Lower lobe of right lung (tissue), 2 donors: ENCODE results near the gene ZNF277. TPM values are rescaled to one million over a fixed set of nuclear protein-coding genes. Genes with fewer than 3 reads are reported as not detected.

ENCODE experiments used
- ATAC-seq, 2 donors: fragments of 200-7000 bp; cut with Tn5 transposase; one replicate each; pipeline ENCODE4 v1.9.1; 2020 to 2022; ENCODE audit warnings: mild to moderate bottlenecking in 2 of 2, moderate library complexity in 2 of 2
- DNase-seq: peaks from one replicate; pipeline ENCODE4 v3.0.0-alpha.2; 2020
- H3K27ac ChIP-seq: fragments of 200-600 bp; one replicate; pipeline ENCODE4 v1.8.0; 2022
- H3K27me3 ChIP-seq: fragments of 200-600 bp; one replicate; pipeline ENCODE4 v1.8.0; 2022; ENCODE audit warnings: low read depth
- H3K36me3 ChIP-seq: fragments of 200-600 bp; one replicate; pipeline ENCODE4 v1.8.0; 2022; ENCODE audit warnings: mild to moderate bottlenecking
- H3K4me1 ChIP-seq: fragments of 200-600 bp; one replicate; pipeline ENCODE4 v1.8.0; 2022
- H3K4me3 ChIP-seq: fragments of 200-600 bp; one replicate; pipeline ENCODE4 v1.8.0; 2022; ENCODE audit warnings: mild to moderate bottlenecking
- H3K9me3 ChIP-seq: fragments of 200-600 bp; one replicate; pipeline ENCODE4 v1.8.0; 2022
- CTCF ChIP-seq: fragments of 200-600 bp; IDR thresholded peaks from one replicate; pipeline ENCODE4 v1.8.0; 2022; ENCODE audit warnings: antibody characterized with exemption, mild to moderate bottlenecking
- intact Hi-C: fragments of 100-400 bp; cut with DNase I; formaldehyde crosslinking; loops from one replicate; pipeline ENCODE4 v1.11.0; 2022
- total RNA-seq: library from RNA; stranded (reverse); fragmentation: NEBNext Ultra II Directional; extraction: Animal tissue kit (Norgen Biotek cat#: 25700); gene quantifications from one replicate; pipeline ENCODE4 v1.2.1, GENCODE V29; 2021
- donor health status: DM: no; HTN: yes; CAD: no; lungs with severe emphysema.

The ZNF277 gene
- total RNA-seq, 1 donor from 2014 or later, result 33.3 TPM

GRCh38 chr7:112350585-112350984, 144.1 kb downstream of the ZNF277 start:
- Histone ChIP-seq H3K27me3 (no peaks in the 10 kb centered on the region), H3K4me1 (peaks cover 8% of the 10 kb centered on the region), H3K9me3 (no peaks in the 10 kb centered on the region), H3K36me3 (no peaks in the 10 kb centered on the region), H3K27ac (no peak overlapping the region), H3K4me3 (no peak overlapping the region)
- DNase-seq (no peak), ATAC-seq (no peak)
- intact Hi-C loops, result no loop called here
- no peak for TF ChIP-seq CTCF

DNA sequence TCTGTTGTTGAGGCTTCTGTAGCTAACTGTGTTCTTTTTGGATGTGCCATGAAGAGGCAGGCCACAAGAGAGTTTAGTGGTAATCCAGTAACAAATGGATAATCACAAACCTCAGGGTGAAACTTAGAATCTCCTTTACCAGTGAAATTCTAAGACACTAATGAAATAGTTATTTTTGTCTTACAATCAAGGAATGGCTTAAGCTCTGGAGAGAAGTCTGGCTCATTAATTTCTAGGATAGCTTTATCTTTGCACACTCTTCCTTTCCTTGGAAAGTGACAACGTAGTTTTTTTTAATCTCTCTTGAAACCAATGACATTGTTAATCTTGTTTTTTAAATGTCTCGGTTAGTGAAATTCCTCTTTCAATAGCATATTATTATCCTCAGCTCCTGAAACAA, 150.1 kb downstream of the ZNF277 start:
- intact Hi-C loops, result no loop called here
- no peaks in the 10 kb centered on the region for H3K27me3 ChIP-seq
- no peak overlapping the region for H3K4me3 ChIP-seq
- TF ChIP-seq CTCF, result no peak
- no peak for ATAC-seq
- peaks cover 9% of the 10 kb centered on the region for H3K4me1 ChIP-seq
- no peaks in the 10 kb centered on the region for H3K9me3 ChIP-seq
- no peaks in the 10 kb centered on the region for H3K36me3 ChIP-seq
- H3K27ac ChIP-seq, result no peak overlapping the region
- no peak for DNase-seq

DNA sequence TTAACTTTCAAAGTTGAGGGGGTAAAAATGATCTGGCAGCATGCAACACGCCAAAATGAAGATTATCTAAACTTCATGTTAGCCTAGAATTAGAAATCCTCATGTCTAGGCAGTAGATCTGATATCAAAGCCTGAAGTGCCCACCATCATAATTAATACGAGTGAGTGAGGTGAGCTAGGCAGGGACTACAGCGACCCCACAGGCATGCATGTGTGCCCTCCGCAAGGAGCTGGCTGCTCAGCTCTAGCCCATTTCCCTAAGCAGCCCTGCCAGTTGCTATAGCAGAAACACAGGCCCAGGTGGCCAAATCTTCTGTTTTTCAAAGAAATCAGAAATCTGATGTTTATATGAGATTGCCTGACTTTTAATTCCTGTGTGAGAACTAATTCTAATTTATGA, 150.6 kb downstream of the ZNF277 start:
- intact Hi-C loops, result no loop called here
- no peak for DNase-seq
- no peaks in the 10 kb centered on the region for H3K27me3 ChIP-seq

DNA sequence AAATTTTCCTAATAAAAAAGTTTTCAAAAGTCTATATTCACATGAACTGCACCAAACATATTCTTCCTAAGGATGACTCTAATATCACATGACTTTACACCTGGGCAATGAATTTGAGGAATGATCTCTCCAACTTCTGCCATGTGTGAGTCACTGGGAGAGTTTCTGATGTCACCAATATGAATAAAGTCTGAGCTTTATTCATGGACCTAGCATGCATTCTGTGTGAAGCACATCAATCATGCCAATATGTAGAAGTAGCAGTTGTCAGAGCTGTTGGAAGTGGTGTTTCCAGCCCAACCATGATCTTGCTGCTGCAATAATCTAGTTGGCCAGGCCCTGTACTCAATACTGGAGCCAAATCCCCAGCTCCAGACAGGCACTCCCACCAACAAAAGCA, 152.0 kb downstream of the ZNF277 start:
- Histone ChIP-seq H3K27ac (no peak overlapping the region), H3K27me3 (no peaks in the 10 kb centered on the region), H3K36me3 (no peaks in the 10 kb centered on the region), H3K4me1 (peaks cover 16% of the 10 kb centered on the region), H3K9me3 (no peaks in the 10 kb centered on the region), H3K4me3 (no peak overlapping the region)
- no peak for TF ChIP-seq CTCF
- intact Hi-C loops, result no loop called here
- DNase-seq, result no peak
- ATAC-seq, result no peak

More for the DNA sequence above, 150.6 kb downstream of the ZNF277 start:
- Histone ChIP-seq H3K36me3 (no peaks in the 10 kb centered on the region), H3K4me1 (peaks cover 14% of the 10 kb centered on the region), H3K27ac (no peak overlapping the region), H3K9me3 (no peaks in the 10 kb centered on the region), H3K4me3 (no peak overlapping the region)
- no peak for TF ChIP-seq CTCF
- no peak for ATAC-seq

DNA sequence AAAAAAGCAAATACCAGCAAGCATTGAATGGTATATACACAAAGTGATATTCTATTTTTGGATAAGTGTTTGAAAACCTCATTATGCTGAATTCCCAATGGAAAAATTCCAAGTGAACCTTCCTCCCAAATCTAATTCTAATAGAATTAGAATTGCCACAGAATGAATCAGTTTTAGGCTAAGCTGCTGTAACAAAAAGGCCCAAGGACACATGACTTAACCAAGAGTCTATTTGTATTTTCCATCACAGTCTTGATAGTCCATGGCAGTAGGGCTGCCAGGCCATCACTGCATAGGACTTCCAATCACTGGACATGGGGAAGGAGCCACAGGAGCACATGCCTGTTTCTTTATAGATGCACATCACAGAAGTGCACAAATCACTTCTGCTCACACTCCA, 152.6 kb downstream of the ZNF277 start:
- H3K27me3 ChIP-seq, result no peaks in the 10 kb centered on the region
- H3K27ac ChIP-seq, result no peak overlapping the region
- no peak overlapping the region for H3K4me3 ChIP-seq
- no peaks in the 10 kb centered on the region for H3K9me3 ChIP-seq
- ATAC-seq (no peak), DNase-seq (no peak)
- H3K4me1 ChIP-seq, result peaks cover 16% of the 10 kb centered on the region
- no peak for TF ChIP-seq CTCF
- intact Hi-C loops, result no loop called here
- H3K36me3 ChIP-seq, result no peaks in the 10 kb centered on the region

- H3K27ac ChIP-seq, result peak overlapping the region; percentile 70
- TF ChIP-seq CTCF, result no peak
- no peaks in the 10 kb centered on the region for H3K27me3 ChIP-seq
- no peaks in the 10 kb centered on the region for H3K9me3 ChIP-seq
- no peaks in the 10 kb centered on the region for H3K36me3 ChIP-seq
- peaks cover 16% of the 10 kb centered on the region for H3K4me1 ChIP-seq
- no peak overlapping the region for H3K4me3 ChIP-seq
- intact Hi-C loops, result no loop called here
- ATAC-seq (peak; percentile 48 to 50), DNase-seq (no peak)
These were observed 154.2 kb downstream of the ZNF277 start for GRCh38 chr7:112360681-112361080.
